ENCODE data around the gene HIPK3. TPM values are rescaled to one million over a fixed set of nuclear protein-coding genes. Genes with fewer than 3 reads are reported as not detected.

The HIPK3 gene
- total and polyA plus RNA-seq, 9 of the 15 experiments (the other 6 are each of a cell fraction or from before 2014, with no cell fraction given), result 2.3 to 19.6 (median 7.5) TPM

DNA sequence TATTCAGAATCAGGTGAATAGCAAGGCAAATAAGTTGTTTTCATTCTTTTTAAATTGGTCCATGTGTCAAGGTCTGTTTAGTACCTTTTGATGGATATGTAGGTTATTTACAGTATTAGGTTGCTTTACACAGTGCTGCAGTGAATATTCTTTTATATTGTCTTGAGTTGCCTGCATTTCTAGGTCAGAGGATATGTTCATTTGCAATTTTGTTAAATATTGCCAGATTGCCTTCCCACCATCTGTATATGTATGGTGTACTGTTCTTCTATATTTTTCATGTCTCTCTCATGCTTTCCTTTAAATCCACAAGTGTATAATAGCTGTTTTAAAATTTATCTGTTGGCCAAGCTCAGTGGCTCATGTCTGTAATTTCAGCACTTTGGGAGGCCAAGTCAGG is 24.6 kb downstream of the HIPK3 start (continued):
- TF ChIP-seq, protein P1, sequence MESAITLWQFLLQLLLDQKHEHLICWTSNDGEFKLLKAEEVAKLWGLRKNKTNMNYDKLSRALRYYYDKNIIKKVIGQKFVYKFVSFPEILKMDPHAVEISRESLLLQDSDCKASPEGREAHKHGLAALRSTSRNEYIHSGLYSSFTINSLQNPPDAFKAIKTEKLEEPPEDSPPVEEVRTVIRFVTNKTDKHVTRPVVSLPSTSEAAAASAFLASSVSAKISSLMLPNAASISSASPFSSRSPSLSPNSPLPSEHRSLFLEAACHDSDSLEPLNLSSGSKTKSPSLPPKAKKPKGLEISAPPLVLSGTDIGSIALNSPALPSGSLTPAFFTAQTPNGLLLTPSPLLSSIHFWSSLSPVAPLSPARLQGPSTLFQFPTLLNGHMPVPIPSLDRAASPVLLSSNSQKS (CRISPR knock-in tag; IDR thresholded peaks at IDR 0.05), result no peak
- TF ChIP-seq, protein P2, sequence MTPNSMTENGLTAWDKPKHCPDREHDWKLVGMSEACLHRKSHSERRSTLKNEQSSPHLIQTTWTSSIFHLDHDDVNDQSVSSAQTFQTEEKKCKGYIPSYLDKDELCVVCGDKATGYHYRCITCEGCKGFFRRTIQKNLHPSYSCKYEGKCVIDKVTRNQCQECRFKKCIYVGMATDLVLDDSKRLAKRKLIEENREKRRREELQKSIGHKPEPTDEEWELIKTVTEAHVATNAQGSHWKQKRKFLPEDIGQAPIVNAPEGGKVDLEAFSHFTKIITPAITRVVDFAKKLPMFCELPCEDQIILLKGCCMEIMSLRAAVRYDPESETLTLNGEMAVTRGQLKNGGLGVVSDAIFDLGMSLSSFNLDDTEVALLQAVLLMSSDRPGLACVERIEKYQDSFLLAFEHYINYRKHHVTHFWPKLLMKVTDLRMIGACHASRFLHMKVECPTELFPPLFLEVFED (CRISPR knock-in tag; conservative IDR thresholded peaks at IDR 0.05), result no peak
- TF ChIP-seq NFYB (IDR thresholded peaks at IDR 0.05; ENCODE audit: extremely low read depth, insufficient read length) (no peak), RBM22 (IDR thresholded peaks at IDR 0.05; ENCODE audit: low read depth, low read length, poor library complexity, severe bottlenecking) (no peak), BCL6 (CRISPR knock-in tag; IDR thresholded peaks at IDR 0.05) (no peak), HMG20A (CRISPR knock-in tag; conservative IDR thresholded peaks at IDR 0.05) (no peak)
- TF ChIP-seq, protein P3, sequence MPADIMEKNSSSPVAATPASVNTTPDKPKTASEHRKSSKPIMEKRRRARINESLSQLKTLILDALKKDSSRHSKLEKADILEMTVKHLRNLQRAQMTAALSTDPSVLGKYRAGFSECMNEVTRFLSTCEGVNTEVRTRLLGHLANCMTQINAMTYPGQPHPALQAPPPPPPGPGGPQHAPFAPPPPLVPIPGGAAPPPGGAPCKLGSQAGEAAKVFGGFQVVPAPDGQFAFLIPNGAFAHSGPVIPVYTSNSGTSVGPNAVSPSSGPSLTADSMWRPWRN (IDR thresholded peaks at IDR 0.05; ENCODE audit: low read depth), result no peak

DNA sequence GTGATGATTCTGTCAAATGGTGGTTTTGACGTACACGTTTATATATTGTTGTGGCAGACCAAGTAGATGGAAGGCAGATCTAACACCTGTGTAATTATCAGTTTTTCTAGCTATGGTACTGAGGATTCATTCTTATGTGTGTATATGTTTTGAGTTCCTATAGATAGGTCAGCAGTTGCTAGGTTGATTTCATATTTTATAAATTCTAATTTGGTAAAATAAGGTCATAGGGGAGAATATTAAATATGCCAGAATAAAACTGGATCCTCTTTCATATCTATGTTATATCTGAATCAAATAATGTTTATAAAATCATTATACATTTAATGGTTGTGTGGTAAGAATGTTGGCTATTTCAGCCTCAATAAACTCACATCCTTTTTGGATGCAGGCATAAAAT is 27.6 kb downstream of the HIPK3 start:
- Histone ChIP-seq H3K27me3 (ENCODE audit: control insufficient read depth in 2 of 2, insufficient read depth in 2 of 2, low read length in 2 of 2) (no peaks in the 10 kb centered on the region), H3K9me1 (ENCODE audit: control insufficient read depth, insufficient read depth, low read length) (no peaks in the 10 kb centered on the region), H3K4me3 (no peak overlapping the region), H3K9ac (ENCODE audit: insufficient read depth in 1 of 2, low read depth in 2 of 2, low read length in 2 of 2) (no peak overlapping the region), H3K9me3 (replicated peaks; ENCODE audit: control insufficient read depth, insufficient read depth, low read depth, low read length) (no peaks in the 10 kb centered on the region), H3K36me3 (ENCODE audit: control insufficient read depth, insufficient read depth, low read length) (peaks cover 11% of the 10 kb centered on the region; the same call in 1 of the 3 replicates), H2AFZ (ENCODE audit: low read depth, low read length) (no peak overlapping the region), H4K20me1 (replicated peaks; ENCODE audit: control insufficient read depth, insufficient read depth, low read length) (no peaks in the 10 kb centered on the region), H3K4me1 (replicated peaks in 1 of 2; ENCODE audit: control insufficient read depth in 2 of 2, insufficient read depth in 2 of 2, low read length in 2 of 2) (no peaks in the 10 kb centered on the region), H3K4me2 (ENCODE audit: insufficient read depth, low read length) (no peak overlapping the region), H3K79me2 (ENCODE audit: control insufficient read depth, insufficient read depth, low read length) (peaks cover 28% of the 10 kb centered on the region), H3K27ac (ENCODE audit: extremely low read depth, low read depth, low read length) (no peak overlapping the region)
- in situ Hi-C loops (cut with MboI) (no loop called here), intact Hi-C loops (cut with micrococcal nuclease) (no loop called here)
- DNase-seq (ENCODE audit: extremely low read depth in 1 of 4, low spot score in 3 of 4) (no peak), ATAC-seq (no peak), FAIRE-seq (peak; percentile 19)
- ChIA-PET POLR2A (no interaction called here), CTCF (ENCODE audit: low intra/inter-chr PET ratio) (no interaction called here)
- no TSS peak for BruUV-seq (replicated peaks)
- WGBS (ENCODE audit: insufficient coverage, low coverage, missing lambda C conversion rate), result 67% methylated on average over 2 of the region's 2 CpGs
- no peak for TF ChIP-seq ZNF57 (CRISPR knock-in tag; IDR thresholded peaks at IDR 0.05)
- TF ChIP-seq, protein P4, sequence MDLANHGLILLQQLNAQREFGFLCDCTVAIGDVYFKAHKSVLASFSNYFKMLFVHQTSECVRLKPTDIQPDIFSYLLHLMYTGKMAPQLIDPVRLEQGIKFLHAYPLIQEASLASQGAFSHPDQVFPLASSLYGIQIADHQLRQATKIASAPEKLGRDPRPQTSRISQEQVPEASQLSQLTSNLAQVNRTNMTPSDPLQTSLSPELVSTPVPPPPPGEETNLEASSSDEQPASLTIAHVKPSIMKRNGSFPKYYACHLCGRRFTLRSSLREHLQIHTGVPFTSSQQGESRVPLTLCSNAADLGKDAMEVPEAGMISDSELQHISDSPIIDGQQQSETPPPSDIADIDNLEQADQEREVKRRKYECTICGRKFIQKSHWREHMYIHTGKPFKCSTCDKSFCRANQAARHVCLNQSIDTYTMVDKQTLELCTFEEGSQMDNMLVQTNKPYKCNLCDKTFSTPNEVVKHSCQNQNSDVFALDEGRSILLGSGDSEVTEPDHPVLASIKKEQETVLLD (IDR thresholded peaks at IDR 0.05), result no peak
- no peak for TF ChIP-seq NFRKB (IDR thresholded peaks at IDR 0.05; ENCODE audit: low read depth)
- no peak for TF ChIP-seq BMI1 (IDR thresholded peaks at IDR 0.05; ENCODE audit: low read length)
- TF ChIP-seq, protein P5, sequence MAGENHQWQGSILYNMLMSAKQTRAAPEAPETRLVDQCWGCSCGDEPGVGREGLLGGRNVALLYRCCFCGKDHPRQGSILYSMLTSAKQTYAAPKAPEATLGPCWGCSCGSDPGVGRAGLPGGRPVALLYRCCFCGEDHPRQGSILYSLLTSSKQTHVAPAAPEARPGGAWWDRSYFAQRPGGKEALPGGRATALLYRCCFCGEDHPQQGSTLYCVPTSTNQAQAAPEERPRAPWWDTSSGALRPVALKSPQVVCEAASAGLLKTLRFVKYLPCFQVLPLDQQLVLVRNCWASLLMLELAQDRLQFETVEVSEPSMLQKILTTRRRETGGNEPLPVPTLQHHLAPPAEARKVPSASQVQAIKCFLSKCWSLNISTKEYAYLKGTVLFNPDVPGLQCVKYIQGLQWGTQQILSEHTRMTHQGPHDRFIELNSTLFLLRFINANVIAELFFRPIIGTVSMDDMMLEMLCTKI (IDR thresholded peaks at IDR 0.05; ENCODE audit: partially characterized antibody), result no peak
- TF ChIP-seq, protein P6, sequence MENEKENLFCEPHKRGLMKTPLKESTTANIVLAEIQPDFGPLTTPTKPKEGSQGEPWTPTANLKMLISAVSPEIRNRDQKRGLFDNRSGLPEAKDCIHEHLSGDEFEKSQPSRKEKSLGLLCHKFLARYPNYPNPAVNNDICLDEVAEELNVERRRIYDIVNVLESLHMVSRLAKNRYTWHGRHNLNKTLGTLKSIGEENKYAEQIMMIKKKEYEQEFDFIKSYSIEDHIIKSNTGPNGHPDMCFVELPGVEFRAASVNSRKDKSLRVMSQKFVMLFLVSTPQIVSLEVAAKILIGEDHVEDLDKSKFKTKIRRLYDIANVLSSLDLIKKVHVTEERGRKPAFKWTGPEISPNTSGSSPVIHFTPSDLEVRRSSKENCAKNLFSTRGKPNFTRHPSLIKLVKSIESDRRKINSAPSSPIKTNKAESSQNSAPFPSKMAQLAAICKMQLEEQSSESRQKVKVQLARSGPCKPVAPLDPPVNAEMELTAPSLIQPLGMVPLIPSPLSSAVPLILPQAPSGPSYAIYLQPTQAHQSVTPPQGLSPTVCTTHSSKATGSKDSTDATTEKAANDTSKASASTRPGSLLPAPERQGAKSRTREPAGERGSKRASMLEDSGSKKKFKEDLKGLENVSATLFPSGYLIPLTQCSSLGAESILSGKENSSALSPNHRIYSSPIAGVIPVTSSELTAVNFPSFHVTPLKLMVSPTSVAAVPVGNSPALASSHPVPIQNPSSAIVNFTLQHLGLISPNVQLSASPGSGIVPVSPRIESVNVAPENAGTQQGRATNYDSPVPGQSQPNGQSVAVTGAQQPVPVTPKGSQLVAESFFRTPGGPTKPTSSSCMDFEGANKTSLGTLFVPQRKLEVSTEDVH (IDR thresholded peaks at IDR 0.05; ENCODE audit: low read depth, partially characterized antibody), result no peak
